Measurements from ENCODE around the gene PTH2.
"Not testable (repeated sequence)": the region's sequence is repeated elsewhere in the genome, so short reads cannot be mapped to it uniquely, and the experiment has no call there.

Gene PTH2

DNA sequence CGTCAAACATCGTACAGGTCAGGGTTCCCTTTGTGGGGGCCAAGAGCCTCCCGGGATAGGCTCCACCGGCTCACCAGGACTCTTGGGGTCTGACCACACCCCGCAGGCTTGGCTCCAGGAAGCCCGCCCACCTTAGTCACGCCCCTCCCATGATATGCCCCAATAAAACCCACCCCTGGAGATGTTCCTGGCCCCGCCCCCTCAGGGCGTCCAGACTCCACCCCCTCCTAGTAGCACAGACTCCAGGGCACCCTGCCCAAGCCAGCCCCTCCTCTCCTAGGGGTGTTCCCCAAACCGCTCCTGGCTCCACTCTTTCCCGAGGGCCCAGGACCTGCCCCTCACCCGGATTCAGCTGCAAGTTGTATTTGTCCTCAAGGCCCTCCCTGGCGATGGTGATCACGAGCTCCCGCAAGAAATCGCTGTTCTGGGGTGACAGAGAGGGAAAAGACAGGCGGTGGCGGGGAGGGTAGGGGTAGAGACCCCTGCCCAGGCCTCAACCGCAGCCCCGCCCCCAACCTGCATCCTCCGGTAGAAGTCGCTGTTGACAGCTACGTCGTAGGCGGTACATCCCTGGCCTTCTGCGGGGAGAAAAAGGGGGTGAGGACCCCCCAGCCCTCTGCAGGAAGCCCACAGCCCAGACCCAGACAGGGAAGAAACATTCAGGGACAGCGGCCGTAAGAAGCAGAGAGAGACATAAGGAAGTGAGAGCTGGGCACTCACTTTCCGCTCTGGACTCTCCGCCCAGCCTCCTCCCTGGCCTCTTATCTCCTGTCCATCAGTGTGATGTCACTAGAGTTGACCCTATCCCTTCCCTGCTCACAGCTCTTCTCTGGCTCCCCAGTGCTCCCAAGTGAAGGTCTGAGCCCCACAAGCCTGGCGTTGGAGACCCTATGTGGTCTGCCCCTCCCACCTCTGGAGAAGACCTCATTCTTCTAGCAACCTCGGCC lies 24.5 kb upstream of the PTH2 start:
- DNase-seq: no peak

DNA sequence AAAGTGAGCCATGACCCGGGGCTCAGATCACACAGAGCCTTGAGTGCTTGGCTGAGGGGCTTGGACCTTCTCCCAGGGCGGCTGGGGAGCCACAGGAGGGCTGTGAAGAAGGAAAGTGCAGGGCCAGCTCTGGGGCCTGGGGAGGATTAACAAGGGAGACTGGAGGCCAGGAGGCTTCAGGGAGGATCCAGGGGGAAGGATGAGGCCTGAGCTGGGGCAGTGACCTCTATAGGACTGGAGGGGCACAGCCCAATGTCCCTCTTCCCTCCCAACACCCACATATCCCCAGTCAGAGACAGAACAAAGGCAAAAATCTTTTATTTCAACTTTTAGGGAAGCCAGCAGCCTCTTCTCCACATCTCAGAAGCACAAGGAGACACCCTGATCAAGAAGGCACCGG lies 22.8 kb upstream of the PTH2 start:
- no peak for DNase-seq

- not testable (repeated sequence) for DNase-seq
These were observed 21.0 kb upstream of the PTH2 start for GRCh38 chr19:49444100-49444700.

DNA sequence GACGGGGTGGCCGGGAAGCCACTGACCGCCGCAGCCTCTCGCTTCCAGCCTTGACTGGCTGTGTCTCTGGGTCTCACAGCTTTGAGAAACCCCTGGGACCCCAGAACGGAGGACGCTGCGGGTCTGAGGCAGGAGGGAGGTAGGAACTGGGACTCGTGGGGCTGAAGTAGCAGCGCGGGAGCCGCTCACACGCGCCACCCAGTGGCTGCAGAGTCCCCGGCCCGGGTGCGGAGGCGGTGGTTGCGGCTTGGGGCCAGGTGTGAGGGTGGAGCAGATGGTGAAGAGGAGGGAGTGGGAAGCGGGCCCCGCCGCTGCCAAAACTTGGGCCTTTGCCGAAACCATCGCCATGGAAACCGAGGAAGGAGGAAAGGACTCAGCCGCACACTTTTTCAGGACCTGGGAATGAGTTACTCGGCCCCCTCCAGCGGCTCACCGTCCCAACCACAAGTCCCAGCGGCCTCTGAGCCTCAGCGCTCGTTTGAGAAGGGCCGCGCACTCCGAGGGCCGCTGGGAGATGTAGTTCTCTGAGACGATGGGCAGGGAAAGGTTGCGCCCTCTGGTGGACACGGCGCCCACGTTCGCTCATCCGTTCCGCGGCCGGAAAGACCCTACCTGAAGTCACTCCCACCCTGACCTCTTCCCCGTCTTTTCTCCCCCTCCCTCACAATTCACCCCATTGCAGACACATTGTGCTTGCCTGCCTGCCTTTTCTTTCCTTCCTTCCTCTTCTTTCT lies 20.3 kb upstream of the PTH2 start:
- DNase-seq: peak; percentile 96

DNA sequence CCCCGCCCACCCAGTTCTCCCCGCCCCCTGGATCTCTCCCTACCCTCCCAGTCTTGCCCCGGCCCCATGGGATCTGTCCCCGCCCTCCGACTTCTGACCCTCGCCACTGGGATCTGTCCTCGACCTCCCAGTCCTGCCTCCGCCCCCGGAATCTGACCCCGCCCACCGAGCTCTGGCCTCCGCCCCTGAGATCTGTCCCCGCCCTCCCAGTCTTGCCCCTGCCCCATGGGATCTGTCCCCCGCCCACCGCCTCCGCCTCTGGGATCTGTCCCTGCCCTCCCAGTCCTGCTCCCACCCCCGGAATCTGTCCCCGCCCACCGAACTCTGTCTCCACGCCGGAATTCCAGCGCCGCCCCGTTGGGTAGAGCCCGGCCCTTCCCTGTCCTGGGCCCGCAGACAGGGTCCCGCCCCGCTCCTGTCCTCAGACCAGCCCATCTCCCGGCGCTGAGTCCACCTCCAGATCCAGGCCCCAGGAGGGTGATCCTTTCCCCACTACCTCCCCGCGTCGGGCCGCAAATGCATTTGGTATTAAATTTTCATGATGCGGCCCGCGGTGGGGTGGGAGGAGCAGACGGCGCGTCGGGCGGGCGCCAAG lies 19.6 kb upstream of the PTH2 start:
- DNase-seq: peak; percentile 53

GRCh38 chr19:49442354-49442753 lies 19.1 kb upstream of the PTH2 start:
- no peak for DNase-seq

DNA sequence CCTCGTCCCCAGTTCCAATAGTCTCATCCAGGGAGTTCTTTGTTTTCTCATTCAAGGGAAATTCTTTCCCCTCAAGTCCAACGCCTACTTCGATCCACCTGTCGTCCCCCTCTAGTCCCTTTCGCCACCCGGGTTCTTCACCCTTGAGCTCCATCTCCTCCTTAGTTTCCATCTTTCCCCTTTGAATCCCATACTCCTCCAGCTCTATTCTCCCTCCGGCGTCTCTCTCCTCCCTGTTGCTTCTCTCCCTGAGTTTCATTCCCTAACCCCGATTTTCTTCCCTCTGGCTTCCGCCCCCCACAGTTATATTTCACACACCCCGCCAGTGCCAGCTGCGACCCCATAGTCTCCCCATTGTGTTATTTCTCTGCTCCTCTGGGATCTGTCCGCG lies 18.7 kb upstream of the PTH2 start:
- DNase-seq: no peak

DNA sequence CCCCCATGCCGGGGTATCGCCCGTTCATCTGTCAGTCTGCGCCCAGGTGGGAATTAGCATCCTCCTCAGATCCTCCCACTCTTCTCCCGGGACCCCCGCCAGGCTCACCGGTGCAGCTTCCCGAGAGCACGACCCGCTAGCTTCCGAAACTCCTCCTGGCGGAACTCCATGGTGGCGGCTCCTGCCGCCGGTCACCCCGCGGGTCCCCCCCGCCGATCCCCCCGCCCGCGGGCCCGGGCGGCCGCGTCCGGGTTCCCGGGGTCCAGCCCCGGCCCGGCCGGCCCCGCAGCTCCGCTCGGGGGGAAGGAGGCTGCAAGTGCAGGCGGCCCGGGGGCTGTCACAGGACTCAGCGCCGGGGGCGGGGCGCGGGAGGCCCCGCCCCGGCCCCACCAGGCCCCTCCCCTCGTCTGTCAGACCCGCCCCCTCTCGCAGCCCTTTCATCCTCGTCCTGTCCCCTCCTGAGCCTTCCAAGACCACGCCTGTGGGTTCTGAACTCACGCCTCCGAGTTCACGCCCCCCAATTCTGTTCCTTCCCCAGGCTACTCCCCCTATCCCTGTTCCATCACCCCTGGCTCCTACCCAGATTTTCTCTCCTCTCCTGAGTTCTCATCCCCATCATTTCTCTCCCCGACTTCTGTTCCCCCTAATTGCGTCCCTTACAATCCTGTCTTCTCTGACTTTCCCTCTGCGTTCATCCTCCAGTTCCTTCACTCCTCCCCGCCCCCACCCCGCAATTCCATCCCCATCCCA lies 18.1 kb upstream of the PTH2 start, which contains the start of gene SLC17A7:
Gene SLC17A7, minus strand, starts transcription at position 318 of the 750 bp plus-strand sequence. Its CDS starts 148 bp downstream, at position 170.
- peak; percentile 66 for DNase-seq

GRCh38 chr19:49440439-49441209 lies 17.4 kb upstream of the PTH2 start:
- DNase-seq: no peak

DNA sequence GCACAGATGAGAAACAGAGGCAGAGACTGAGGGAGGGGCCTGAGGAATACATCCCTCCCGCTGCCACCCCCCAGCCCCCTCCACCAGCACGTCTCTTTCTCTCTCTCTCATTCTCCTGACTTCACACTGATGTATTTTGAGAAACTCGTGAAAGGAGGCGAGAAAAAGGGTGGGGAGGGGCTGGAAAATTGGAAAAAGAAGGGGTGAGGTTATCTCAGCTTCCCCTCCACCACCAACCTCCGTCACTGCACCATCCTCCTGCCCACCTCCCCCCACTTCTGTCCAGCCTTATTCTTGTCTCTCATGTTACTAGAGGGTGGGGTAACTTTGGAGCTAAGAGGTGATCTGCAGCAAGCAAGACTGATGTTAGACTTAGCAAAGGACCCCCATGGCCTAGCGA lies 16.6 kb upstream of the PTH2 start:
- DNase-seq: no peak

DNA sequence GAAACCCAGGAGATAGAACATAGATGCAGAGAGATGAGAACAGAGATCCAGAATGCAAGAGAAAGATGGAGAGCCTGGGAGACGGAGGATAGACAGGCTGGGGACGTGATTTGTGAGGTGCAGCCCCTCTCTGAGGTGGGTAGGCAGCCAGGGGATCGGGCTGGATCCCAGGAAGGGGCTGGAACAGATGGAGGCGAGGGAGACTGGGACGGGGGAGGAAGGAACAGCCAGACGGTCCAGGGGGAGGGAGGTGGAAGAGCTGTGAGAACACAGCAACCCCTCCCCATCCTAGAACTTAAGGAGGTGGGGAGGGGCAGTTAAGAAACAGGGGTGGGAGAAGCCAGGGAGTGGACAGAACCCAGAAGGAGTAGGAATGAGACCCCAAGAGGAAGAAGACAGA lies 15.0 kb upstream of the PTH2 start:
- no peak for DNase-seq

DNA sequence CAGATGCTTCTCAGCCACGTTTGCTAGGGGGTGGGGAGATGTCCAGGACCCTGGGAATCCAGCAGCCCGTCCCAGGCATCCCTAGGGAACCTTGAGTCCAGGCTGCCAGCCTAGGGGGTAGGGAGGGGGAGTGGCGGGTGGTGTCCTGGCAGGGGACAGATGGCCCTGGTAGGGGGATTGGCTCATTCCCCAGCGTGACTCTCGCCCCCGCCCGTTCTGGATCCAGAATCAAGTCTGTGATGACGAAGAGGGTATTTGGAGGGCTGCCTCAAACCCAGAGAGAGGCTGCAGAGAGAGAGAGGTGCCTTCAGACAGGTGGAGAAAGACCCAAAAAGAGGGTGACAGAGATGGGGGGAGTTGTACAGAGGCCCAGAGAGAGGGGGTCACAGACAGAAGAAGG lies 14.0 kb upstream of the PTH2 start:
- DNase-seq: no peak

- peak; percentile 58 for DNase-seq
These were observed 13.3 kb upstream of the PTH2 start for GRCh38 chr19:49436381-49437017.

- DNase-seq: no peak
These were observed 12.4 kb upstream of the PTH2 start for GRCh38 chr19:49435670-49436069.

DNA sequence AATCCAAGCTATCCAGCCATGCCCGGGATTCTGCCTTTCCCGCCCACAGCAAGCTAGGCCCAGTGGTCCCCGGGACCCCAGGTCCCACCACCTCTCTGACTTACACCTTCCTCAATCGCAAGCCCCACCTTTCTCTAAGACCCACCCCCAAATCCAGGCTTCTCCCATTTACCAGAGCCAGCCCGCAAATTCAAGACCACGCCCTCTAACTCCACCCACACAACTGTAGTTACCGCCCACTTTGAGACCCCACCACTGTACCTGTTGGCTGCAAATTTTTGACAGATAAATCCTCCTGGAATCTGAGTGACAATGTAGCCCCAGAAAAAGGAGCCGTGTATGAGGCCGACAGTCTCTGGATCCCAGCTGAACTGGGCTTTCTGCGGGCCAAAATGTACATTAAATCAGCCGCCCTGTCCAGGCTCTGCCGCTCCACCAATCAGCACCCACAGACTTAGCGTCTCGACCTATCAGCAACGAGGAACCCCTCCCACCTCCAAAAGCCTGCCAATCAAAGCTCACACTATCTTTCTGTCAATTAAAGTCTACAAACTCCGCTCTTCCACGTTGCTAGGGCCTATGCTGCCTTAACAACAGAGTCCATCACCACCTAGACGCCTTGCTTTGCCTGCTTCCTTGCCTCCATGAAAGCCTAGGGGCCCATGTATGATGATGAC lies 11.8 kb upstream of the PTH2 start:
- DNase-seq: no peak

GRCh38 chr19:49433240-49433901 lies 10.1 kb upstream of the PTH2 start:
- no peak for DNase-seq

DNA sequence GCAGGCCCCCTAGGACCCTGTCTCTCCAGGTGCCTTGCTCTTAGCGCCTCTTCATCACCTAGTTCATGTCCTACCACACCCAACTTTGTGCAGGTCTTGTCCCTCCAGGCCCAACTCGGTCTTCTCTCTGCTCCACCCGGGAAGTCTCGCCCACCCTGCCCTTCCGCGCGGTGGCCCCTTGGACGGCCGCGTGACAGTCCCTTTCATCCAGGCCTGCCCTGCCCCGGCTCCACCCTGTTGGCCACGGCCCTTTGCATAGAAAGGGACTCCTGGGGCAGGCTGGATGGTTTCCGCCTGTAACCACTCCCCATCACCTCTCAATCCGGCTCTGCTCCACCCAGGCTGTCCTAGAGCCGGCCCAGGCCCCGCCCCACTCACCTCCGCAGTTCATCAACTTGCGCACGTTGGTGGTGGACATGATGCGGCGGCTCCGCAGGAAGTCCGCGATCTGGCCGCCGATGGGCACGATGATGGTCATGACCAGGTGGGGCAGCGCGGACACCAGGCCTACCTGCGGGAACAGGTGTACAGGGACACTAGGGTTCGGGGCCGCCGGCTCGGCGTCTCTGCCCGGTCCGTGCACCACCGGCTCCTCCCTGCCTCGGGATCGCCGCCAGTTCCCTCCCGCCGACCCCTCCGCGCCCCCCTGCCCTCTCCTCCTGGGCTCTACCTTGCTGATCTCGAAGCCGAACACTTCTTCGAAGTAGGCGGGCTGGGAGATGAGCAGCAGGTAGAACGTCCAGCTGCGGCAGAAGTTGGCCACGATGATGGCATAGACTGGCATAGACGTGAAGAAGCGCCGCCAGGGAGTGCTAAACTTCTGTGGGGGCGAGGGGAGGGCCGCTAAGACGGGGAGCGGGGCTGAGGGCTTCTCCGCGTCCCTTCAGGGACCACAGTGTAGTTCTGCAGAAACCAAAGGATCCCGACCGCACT lies 9.2 kb upstream of the PTH2 start:
- DNase-seq: no peak

DNA sequence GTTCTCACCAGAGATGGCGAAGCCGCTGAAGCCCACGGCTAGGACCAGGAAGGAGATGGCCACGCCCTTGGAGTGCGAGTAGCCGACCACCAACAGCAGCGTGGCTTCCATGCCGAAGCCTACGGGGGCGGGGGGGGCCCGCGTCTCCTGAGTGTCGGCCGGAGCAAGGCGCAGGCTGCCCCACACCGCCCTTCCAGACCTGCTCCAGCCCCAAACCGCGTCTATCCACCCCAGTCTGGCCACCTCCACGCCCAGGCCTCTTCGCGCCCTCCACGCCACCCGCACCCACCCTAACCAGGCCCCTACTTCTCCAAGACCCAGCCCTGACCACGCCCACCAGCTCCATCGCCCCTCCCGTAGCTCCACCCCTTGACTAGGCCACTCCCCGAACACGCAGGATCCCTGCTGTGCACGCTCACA lies 8.1 kb upstream of the PTH2 start:
- DNase-seq: no peak

Measured in activated T-cell treated with anti-CD3 and anti-CD28 coated beads, Interleukin-2, amount 50 U/mL, for 1 hour (primary cell).